NCI-H748 (cell line): ENCODE measurements around the gene C11orf58.
A peak's percentile ranks its signal among the peaks of the same experiment; 100 is the strongest.

Experiments used
- DNase-seq: peaks from one replicate; lab custom pipeline; 2025; ENCODE audit not compliant: unreplicated experiment; lab: John Stamatoyannopoulos, UW

C11orf58 gene

DNA sequence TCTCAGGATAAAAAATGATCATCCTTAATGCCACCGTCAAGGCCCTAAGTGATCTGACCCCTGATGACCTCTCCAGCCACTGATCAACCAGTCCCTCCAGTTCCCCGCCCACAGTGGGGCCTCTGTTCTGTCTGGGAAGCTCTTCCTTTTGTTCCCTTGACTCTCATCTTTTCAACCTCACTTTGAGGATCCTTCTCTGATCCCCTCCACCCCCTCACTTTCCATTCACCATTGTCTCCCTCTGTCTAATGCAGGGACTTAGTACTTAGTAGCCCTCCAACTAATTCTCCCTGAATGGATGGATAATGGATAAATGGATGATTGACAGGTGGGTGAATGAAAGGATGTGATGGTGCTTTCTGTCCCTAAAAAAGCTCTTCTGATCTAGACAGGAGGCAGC, 45.6 kb downstream of the C11orf58 start:
- no peak for DNase-seq

- DNase-seq, result no peak
These were observed 46.2 kb downstream of the C11orf58 start for GRCh38 chr11:16784666-16785065.

DNA sequence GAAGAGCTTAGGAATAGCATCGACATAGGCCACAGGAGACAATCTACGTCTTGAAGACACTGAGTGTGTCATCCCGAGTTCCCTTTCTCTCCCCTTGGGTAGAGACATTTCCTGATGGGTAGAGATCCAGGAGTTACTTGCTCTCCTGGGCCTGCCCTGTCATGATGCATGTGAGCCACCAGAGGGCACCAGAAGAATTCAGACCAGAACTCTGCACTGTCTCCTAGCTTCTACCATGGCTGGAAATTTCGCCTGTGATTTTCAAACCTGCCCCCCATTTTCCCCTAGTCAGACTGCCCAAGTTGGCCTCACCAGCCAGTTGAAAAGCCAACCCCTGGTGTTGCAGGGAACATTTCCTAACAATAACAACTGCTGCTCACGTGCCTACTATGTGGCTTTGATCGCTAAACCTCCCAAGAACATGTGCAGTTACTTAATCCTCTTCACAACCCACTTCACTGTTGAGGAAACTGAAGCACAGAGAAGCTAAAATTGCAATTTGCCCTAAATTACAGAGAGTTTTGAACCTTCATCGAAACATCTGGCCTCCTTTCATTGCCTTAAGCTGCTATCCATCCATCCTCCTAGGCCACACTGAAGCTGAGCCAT, 47.2 kb downstream of the C11orf58 start:
- peak; percentile 51 for DNase-seq

DNA sequence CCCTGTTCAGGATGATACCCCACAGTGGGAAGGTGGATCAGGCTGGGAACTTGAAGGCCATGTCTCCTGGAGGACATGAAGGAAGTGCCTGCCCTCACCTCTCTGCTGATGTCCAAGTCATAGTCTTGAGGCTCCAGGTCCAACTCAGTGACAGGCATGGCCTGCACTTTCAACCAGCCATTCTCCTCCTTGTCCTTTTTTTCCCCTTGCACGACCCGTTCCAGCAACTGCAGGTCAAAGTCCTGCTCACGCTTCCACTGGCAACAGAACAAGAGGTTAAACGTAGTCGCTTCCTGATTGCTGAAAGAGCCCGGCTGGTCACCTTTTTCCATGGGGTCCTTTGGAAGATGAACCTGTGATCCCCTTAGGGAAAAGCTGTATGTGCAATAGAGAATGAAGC, 47.7 kb downstream of the C11orf58 start:
- DNase-seq, result no peak

DNA sequence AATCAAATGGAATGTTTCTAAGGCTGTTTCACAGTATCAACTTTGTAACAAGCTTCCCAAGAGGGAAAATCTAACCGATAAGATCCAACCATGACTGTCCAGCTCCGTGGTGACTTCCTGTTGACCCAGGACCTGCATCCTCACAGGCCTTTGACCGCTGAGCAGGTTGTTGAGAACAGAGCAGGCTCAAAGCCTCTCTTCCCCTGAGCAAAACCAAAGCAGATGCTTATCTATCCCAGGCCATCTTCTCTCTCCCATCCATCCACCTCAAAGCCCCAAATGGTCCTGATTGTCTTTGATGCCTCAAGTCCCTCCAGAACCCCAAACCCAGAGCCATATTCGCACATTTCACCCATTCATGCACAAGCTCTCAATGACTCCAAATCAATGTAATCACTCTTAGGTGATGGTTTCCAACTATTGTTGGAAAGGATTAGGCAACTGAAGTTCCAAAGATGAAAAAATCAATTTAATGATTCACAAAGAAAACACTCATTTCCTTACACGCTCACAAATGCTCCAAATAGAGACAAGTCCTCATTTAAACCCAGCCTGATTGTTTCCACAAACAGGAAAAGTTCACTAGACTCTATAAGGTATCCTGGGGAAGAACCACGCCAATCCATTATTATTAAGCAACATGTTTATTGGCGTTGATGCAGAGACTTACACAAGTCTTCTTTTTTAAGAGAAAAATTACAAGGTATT, 48.7 kb downstream of the C11orf58 start:
- DNase-seq, result no peak

- DNase-seq, result peak; percentile 55
These were observed 50.0 kb downstream of the C11orf58 start for GRCh38 chr11:16788141-16789062.

GRCh38 chr11:16789063-16789420, 50.6 kb downstream of the C11orf58 start:
- DNase-seq, result no peak

DNA sequence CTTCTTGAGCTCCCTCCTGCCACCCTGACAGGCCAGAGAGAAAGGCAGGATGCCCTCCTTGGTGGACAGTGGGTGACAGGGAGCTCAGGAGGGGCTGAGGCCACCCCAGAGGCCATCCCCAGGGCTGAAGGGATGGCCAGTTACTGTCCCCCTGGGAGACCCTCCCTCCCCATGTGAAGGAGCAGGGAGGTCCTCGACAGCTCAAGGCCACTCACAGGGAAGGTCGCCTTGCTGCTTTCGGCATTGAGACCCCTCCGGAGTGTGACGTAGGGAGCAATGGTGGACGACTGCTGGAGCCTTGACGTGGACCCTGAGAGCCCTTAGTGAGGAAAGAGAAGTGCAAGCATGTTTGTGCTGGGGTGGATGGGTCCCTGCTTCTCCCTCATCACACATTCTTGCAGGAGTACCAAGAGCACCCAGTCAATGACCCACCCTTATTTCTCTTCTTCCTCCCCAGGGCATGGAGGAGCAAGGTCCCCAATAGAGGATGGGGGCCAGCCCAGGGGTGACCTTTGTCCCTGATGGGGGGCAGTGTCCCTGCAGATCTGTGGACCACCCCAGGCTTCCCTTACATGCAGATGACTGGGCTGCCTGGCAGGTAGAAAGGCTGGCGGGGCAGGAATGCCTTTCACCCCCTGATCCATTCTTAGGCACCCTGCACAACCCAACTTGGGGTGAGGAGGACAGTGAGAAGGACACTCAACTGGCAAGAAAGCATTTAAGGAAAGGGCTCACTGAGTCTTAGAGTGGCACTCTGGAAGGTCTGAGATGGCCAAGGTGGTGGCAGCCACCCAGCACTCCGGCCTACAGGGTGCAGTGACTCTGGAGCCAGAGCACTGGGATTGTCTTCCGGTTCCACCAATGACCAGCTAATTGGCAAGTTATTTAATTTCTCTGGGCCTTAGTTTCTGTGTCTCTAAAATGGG, 51.4 kb downstream of the C11orf58 start:
- no peak for DNase-seq

DNA sequence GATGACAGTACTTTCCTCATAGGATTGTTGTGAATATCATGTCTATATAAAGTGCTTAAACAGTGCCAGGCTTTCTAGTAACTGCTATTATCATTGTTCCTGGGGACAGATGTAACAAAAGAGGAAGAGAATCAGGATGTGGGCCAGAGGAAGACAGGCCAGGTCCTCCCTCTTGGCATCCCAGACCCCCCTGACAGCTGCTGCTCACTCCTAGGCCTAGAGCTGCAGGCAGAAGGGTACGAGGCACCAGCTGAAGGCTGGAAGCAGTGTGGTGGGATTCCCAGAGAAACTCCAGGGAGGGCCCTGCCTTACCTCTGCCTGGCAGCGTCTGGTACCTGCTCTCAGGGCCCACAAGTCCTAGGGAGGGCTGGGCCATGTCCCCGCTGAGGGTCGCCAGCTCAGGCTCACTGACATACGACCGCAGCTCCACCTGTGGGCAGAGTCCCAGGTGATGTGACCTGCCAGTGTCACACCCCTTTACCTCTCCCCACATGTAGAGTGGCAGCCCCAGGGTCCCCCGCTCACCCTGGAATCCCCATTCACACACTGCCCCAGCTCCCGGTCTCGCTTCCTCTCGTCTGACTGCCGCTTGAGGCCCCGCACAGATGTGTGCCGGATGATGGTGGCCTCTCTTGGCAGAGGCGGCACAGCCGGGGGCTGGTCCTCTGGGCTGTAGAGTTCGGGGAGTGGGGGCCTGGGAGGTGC, 52.2 kb downstream of the C11orf58 start:
- no peak for DNase-seq

DNA sequence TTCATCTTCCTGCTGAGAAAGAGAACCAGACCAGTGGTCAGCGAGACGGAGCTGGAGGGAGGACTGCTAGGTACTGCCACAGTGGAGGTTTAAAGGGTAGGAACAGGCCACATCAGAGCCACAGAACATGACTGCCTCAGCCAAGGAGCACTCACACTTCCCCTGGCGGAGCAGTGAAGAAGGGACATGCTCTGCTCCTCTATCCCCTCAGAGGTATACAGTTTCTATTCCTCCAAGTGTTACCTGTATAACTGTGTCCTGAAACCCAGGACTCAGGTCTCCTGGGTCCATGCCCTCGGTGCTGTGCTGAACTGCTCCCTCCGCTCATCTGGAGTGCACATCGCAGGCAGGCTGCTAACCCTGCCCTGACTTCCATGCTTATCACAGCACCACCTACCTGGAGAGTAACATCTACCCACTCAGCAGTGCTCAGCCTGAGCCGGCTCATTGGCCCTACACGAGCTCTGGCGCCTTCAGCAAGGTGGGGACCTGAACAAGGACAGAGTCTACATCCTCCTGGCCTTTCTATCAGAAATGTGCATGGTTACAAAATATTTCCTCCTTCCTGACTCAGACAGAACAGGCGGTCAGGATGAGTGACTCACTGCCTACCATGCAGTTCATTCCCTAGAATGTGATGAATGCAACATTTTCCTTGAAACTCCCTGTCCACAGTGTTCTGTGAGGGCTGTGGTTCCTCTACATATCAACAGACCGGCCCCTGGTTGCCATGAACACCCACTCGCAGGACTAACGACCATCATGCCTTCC, 52.9 kb downstream of the C11orf58 start:
- DNase-seq, result no peak

GRCh38 chr11:16792426-16792825, 54.0 kb downstream of the C11orf58 start:
- no peak for DNase-seq

GRCh38 chr11:16793009-16793408, 54.6 kb downstream of the C11orf58 start:
- DNase-seq, result no peak

DNA sequence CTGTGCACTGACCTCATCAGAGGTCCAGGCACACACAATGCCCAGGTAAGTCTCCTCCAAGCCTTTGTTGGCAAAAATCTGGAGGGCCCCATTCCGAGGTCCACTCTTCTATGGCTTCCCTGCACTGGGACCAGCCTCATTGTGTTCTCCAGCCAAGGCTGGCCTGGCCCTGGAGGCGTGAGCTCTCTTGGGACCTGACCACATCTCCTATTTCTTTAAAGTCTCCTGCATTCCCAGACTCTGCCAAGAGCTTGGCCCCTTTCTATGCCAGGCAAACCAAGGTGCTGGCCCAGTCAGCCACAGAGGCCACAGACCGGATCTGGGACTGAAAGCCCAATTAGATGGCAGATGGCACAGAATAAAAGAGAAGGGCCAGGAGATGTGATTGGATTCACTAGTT, 55.1 kb downstream of the C11orf58 start:
- no peak for DNase-seq

- DNase-seq, result no peak
These were observed 55.8 kb downstream of the C11orf58 start for GRCh38 chr11:16794047-16794818.

DNA sequence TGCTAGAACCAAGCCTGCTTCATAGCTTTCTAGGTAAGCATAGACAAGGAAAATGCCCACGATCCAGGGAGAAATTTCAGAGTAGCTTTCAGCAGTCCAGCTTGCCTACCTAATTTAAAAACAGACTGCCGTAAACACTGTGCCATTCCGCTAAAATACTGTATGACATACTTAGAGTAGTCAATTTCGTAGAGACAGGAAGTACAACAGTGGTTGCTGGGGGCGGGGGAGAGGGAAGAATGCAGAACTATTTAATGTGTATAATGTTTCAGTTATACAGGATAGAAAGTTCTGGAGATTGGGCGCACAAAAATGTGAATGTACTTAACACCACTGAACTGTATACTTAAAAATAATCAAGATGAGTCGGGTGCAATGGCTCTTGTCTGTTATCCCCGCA, 56.7 kb downstream of the C11orf58 start:
- no peak for DNase-seq

DNA sequence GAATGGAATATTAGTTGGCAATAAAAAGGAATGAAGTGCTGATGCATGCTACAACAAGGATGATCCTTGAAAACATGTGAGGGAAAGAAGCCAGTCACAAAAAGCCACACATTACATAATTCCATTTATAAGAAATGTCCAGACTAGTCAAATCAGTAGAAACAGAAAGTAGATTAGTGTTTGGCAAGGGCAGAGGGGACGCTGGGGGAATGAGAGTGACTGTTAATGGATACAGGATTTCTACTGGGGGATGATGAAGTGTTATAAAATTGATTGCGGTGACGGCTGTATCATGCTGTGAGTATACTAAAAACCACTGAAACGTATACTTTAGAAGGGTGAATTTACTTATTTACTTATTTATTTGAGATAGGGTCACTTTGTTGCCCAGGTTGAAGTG, 57.9 kb downstream of the C11orf58 start:
- DNase-seq, result no peak

DNA sequence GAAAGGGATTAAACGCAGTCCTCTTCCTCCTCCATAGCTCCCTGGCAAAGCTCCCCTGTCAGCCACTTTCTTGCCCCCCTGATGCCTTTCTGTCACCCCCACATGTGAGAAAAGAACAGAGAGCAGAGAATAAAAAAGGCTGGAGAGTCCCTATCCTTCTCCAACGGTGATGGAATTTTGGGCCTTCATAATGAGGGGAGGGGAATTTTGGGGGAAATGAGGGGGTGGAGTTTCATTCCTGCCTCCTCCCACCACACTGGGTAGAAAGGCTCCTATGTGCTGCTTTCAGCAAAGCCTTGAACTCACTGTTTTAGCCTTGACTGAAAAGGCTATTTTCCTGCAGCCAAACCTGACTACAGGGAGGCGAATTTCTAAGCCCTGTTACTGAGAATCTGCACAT, 59.3 kb downstream of the C11orf58 start:
- no peak for DNase-seq

DNA sequence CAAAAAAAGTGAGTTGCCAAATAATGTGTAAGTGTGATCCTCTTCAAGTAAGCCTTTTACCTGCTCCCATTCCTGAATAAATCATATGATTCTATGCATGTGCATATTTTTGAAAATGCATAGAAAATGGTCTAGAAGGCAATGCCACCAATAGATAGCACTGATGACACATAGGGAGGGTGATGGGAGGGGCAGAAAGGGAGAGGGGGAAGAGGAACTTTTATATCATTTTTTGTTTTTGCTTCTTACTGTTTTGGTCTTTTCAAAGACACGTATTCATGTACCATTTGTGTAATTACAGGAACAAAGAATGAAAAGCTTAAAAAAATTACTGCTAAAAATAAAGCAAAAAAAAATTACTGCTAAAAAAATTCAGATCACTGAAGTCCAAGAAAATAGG, 60.8 kb downstream of the C11orf58 start:
- no peak for DNase-seq

GRCh38 chr11:16799890-16800289, 61.4 kb downstream of the C11orf58 start:
- no peak for DNase-seq
